Measurements from ENCODE around the gene DLG1. TPM values are rescaled to one million over a fixed set of nuclear protein-coding genes. Genes with fewer than 3 reads are reported as not detected.

The DLG1 gene
- total RNA-seq, 1 experiment from 2014 or later: 89.8 TPM

DNA sequence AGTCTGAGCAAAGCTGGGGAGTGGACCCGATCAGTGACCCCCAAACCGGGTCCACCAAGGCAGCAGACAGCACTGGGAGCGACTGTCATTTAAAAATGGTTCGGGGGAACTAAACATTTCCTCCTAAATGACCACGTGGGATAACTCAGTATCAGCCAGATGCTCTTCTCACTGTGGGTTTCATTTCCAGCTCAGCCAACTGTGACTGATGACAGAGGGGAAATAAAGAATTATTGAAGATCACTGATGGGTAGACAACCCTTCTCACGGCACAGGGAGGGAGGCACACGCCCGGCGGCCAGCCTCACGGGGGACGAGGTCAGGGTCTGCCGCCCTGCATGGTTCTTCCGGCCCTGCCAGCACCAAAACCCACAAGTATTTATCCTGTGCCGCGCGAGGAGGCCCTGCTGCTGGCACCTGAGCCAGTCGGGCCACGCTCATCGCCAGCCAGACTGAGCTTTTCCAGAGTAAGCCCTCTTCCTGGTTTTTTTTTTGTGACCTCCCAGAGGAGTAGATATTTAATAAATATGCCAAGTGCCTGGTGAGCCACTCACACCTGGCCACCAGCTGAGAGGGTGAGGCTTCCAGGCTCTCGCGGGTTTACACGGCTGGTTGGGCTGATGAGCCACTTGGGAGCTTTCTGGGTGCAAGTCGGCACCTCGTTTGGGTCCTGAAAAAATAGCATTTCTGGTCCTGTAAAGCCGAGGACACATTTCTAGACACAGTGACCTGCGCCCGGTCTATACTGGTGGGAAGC, 275.0 kb downstream of the DLG1 start:
- RAD21 ChIA-PET (ENCODE audit: low non-redundant PET in 1 of 2, low total read pairs in 2 of 2, uncharacterized antibody in 2 of 2, unreplicated experiment in 2 of 2): no interaction called here
- Histone ChIP-seq H3K4me1 (ENCODE audit: control insufficient read depth in 1 of 2, insufficient read depth in 2 of 2, low read length in 2 of 2) (peaks cover 4 to 17% of the 10 kb centered on the region in 2 experiments; a peak in 3 of 4 replicates), H3K9ac (ENCODE audit: low read length) (no peak overlapping the region), H3K36me3 (ENCODE audit: control insufficient read depth in 1 of 2, insufficient read depth in 2 of 2, low read length in 2 of 2) (peaks cover 2 to 7% of the 10 kb centered on the region in 2 experiments; a peak in 3 of 4 replicates), H3K4me2 (ENCODE audit: low read length) (no peak overlapping the region), H4K20me1 (ENCODE audit: insufficient read depth) (no peaks in the 10 kb centered on the region), H3K9me3 (ENCODE audit: control insufficient read depth in 1 of 2, insufficient read depth in 1 of 2, low read depth in 1 of 2, low read length in 2 of 2) (no peaks in the 10 kb centered on the region), H3K79me2 (ENCODE audit: insufficient read depth, low read length) (peaks cover 15% of the 10 kb centered on the region), H3K27ac (ENCODE audit: low read depth, low read length) (no peak overlapping the region), H2AFZ (ENCODE audit: low read depth, low read length, poor library complexity, severe bottlenecking) (no peak overlapping the region), H3K27me3 (ENCODE audit: insufficient read depth, low read length) (no peaks in the 10 kb centered on the region), H3K9me2 (ENCODE audit: insufficient read depth) (no peaks in the 10 kb centered on the region), H3K4me3 (replicated peaks in 1 of 2; ENCODE audit: low read depth in 1 of 2, low read length in 2 of 2) (no peak overlapping the region)
- intact Hi-C loops (cut with micrococcal nuclease): no loop called here
- ATAC-seq (no peak), DNase-seq (ENCODE audit: low read depth, low spot score) (no peak)
- no peak for TF ChIP-seq CEBPB (IDR thresholded peaks at IDR 0.05; ENCODE audit: low read depth)
- no peak for TF ChIP-seq MAX (IDR thresholded peaks at IDR 0.05)
- no peak for TF ChIP-seq SRF (IDR thresholded peaks at IDR 0.05; ENCODE audit: low read depth)
- TF ChIP-seq EGR1 (IDR thresholded peaks at IDR 0.05; ENCODE audit: low read depth): no peak
- TF ChIP-seq, protein P1, sequence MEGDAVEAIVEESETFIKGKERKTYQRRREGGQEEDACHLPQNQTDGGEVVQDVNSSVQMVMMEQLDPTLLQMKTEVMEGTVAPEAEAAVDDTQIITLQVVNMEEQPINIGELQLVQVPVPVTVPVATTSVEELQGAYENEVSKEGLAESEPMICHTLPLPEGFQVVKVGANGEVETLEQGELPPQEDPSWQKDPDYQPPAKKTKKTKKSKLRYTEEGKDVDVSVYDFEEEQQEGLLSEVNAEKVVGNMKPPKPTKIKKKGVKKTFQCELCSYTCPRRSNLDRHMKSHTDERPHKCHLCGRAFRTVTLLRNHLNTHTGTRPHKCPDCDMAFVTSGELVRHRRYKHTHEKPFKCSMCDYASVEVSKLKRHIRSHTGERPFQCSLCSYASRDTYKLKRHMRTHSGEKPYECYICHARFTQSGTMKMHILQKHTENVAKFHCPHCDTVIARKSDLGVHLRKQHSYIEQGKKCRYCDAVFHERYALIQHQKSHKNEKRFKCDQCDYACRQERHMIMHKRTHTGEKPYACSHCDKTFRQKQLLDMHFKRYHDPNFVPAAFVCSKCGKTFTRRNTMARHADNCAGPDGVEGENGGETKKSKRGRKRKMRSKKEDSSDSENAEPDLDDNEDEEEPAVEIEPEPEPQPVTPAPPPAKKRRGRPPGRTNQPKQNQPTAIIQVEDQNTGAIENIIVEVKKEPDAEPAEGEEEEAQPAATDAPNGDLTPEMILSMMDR (IDR thresholded peaks at IDR 0.05 in 2 of 3, conservative IDR thresholded peaks at IDR 0.05 in 1 of 3; ENCODE audit: borderline replicate concordance in 1 of 3, insufficient read depth in 1 of 3, low read depth in 2 of 3, low read length in 2 of 3): no peak
- no peak for TF ChIP-seq JUND (IDR thresholded peaks at IDR 0.05)
- no peak for TF ChIP-seq YY1 (IDR thresholded peaks at IDR 0.05; ENCODE audit: extremely low read depth, insufficient replicate concordance, low read depth, low read length)
- TF ChIP-seq EZH2 (IDR thresholded peaks at IDR 0.05): no peak
- no peak for TF ChIP-seq POLR2AphosphoS5 (IDR thresholded peaks at IDR 0.05; ENCODE audit: low read depth, low read length)
- TF ChIP-seq POLR2A (IDR thresholded peaks at IDR 0.05; ENCODE audit: borderline replicate concordance, extremely low read depth, insufficient read depth, insufficient read length): no peak
- TF ChIP-seq EZH2phosphoT487 (IDR thresholded peaks at IDR 0.05; ENCODE audit: borderline replicate concordance): no peak
- TF ChIP-seq ZFX (IDR thresholded peaks at IDR 0.05): no peak
- TF ChIP-seq FOSL1 (IDR thresholded peaks at IDR 0.05; ENCODE audit: low read depth): no peak
- TF ChIP-seq, protein P2, sequence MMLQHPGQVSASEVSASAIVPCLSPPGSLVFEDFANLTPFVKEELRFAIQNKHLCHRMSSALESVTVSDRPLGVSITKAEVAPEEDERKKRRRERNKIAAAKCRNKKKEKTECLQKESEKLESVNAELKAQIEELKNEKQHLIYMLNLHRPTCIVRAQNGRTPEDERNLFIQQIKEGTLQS (IDR thresholded peaks at IDR 0.05): no peak
- no peak for TF ChIP-seq ELF1 (IDR thresholded peaks at IDR 0.05; ENCODE audit: borderline replicate concordance, low read depth)
- no peak for TF ChIP-seq CBX3 (IDR thresholded peaks at IDR 0.05; ENCODE audit: low read depth)
- BruUV-seq (replicated peaks): no TSS peak
- POLR2A ChIA-PET: interaction anchor here (1.1 kb wide), 1 partner anchor 18 kb away, joined by 3 read pairs; no protein-coding TSS in a partner anchor
- CTCF ChIA-PET: no interaction called here

Data from HCT116 (cell line).